HG03520 (cell line): Measurements from ENCODE around the gene RWDD4.

Experiments used
- ATAC-seq: cut with Tn5 transposase; IDR thresholded peaks from one replicate; pipeline ENCODE4 v1.9.1; 2021; ENCODE audit warnings: mild to moderate bottlenecking, moderate library complexity; ENCODE audit not compliant: unreplicated experiment

Gene RWDD4

GRCh38 chr4:183659029-183659871, at the start of gene RWDD4, which contains the start of gene TRAPPC11:
Gene RWDD4, minus strand, starts transcription at chr4:183659185. Its CDS starts 233 bp downstream, at chr4:183658952.
Gene TRAPPC11, plus strand, starts transcription at chr4:183659293. Its CDS starts 4,575 bp downstream, at chr4:183663868.
- peak; percentile 99 for ATAC-seq

GRCh38 chr4:183702492-183702891, 43.5 kb upstream of the RWDD4 start:
- no peak for ATAC-seq

- ATAC-seq, result no peak
Measured at GRCh38 chr4:183700407-183700806, 41.4 kb upstream of the RWDD4 start.

GRCh38 chr4:183698909-183699308, 39.9 kb upstream of the RWDD4 start:
- ATAC-seq, result no peak

GRCh38 chr4:183691897-183692296, 32.9 kb upstream of the RWDD4 start:
- no peak for ATAC-seq

GRCh38 chr4:183691006-183691405, 32.0 kb upstream of the RWDD4 start:
- ATAC-seq, result no peak

GRCh38 chr4:183688216-183688615, 29.2 kb upstream of the RWDD4 start:
- no peak for ATAC-seq

GRCh38 chr4:183686461-183686860, 27.5 kb upstream of the RWDD4 start:
- no peak for ATAC-seq

- ATAC-seq, result no peak
Measured at GRCh38 chr4:183681119-183681518, 22.1 kb upstream of the RWDD4 start.

GRCh38 chr4:183675625-183676024, 16.6 kb upstream of the RWDD4 start:
- ATAC-seq, result no peak

- ATAC-seq, result no peak
Measured at GRCh38 chr4:183674153-183674552, 15.2 kb upstream of the RWDD4 start.

- no peak for ATAC-seq
Measured at GRCh38 chr4:183670960-183671555, 12.1 kb upstream of the RWDD4 start.

GRCh38 chr4:183670251-183670650, 11.3 kb upstream of the RWDD4 start:
- no peak for ATAC-seq

- ATAC-seq, result no peak
Measured at GRCh38 chr4:183666088-183666487, 7.1 kb upstream of the RWDD4 start.

GRCh38 chr4:183659872-183660242, 872 bp upstream of the RWDD4 start:
- ATAC-seq, result no peak

GRCh38 chr4:183658362-183659028, 490 bp downstream of the RWDD4 start:
- no peak for ATAC-seq

- ATAC-seq, result no peak
Measured at GRCh38 chr4:183657564-183657963, 1.4 kb downstream of the RWDD4 start.

- no peak for ATAC-seq
Measured at GRCh38 chr4:183645326-183645725, 13.7 kb downstream of the RWDD4 start.

- ATAC-seq, result no peak
Measured at GRCh38 chr4:183639291-183639690, 19.7 kb downstream of the RWDD4 start.

GRCh38 chr4:183638436-183638835, 20.5 kb downstream of the RWDD4 start:
- ATAC-seq, result no peak

- no peak for ATAC-seq
Measured at GRCh38 chr4:183637461-183637860, 21.5 kb downstream of the RWDD4 start.

- ATAC-seq, result no peak
Measured at GRCh38 chr4:183636923-183637322, 22.1 kb downstream of the RWDD4 start.
